GM21576 (cell line): ENCODE data around the gene DIAPH2.

Source experiments
- ATAC-seq: cut with Tn5 transposase; IDR thresholded peaks from one replicate; pipeline ENCODE4 v1.9.1; 2021; ENCODE audit warnings: mild to moderate bottlenecking, moderate library complexity; ENCODE audit not compliant: unreplicated experiment

DIAPH2 gene

DNA sequence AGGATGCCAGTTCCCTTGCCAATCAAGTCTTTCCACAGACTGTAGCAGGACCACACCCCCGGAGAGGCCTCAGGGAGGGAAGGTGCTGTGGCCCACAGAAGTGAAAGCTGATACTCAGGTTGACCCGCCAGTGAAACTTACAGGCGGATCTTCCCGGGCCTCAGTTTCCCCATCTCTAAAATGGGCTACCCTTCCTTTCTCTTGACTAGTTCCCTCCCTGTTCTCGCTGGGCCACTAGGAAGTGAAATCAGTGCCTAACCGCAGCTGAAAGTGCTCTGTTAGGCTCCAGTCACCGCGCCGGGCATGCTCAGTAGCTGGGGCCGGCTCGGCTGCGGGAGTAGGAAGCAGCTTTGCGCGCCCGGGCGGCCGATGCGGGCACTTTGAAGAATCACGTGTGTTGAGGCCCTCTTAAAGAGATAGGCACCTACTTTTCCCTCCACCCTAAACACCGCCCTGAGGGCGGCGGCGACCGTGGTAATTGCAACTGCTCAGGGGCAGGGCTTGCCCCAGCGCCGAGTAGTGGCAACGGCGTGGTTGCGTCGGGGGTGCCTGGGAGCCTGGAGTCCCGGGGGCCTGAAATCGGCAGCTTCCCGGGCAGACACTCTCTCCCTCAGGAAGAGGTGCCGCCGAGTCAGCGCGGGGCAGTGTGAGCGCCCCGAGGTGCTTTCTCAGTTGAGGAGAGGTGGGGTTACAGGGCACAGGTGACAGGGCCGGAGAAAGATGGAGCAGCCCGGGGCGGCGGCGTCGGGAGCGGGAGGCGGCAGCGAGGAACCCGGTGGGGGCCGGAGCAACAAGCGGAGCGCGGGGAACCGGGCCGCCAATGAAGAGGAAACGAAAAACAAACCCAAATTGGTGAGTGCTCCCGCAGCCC lies at the start of gene DIAPH2:
TSS of gene DIAPH2 (plus strand) at position 504 of the 871 bp plus-strand sequence.
- peak; percentile 75 for ATAC-seq

GRCh38 chrX:96650023-96650422 lies 34.6 kb upstream of the DIAPH2 start:
- no peak for ATAC-seq

DNA sequence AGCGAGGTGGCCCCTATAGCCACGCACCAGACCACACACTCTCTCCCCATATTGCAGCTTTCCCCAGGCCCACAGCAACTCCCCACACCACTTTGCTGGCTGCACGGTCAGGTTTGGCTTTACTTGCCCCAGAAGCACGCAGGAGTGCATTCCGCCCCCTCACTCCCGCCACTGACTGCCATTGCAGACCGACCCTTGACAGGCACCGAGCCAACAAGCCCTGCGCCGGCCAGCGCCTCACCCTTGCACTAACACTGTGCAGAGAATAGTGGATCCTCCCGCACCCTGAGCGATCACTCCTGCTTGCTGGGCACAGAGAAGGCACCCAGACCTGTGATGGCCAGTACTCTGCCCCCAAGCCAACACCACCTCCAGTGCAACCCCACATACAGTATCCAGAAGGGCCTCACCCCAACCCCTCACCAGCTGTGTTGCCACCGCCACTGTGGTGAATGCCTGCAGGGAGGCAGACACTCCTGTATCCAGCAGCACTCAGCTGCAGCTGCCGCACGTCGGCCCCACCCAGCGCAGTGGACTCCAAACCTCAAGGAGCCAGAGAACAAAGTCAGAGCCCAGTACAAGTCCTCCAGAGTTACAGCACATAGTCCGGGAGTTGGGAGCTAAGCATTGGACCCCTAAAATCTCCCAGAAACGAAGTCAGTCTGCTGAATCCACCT lies 28.6 kb upstream of the DIAPH2 start:
- ATAC-seq, result no peak

DNA sequence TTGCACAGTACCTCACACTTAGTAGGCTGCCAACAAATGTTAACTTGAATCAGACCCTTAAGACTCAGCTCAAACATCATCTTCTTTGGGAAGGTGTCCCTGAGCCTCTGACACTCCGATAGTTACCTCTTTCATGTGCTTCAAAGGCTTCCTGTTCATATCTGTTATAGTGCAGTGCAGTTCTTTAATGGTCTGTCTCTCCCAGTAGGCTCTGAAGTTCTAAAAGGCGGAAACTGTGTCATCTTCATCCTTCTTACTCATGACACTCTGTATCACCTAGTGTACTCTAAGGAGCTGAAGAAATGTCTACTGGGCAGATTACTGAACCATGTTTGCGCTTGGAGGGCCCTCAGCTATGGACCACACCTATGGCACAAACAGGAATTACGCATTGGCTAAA lies 2.1 kb upstream of the DIAPH2 start:
- ATAC-seq, result no peak

GRCh38 chrX:96683997-96684338 lies 674 bp upstream of the DIAPH2 start:
- peak; percentile 9 for ATAC-seq

DNA sequence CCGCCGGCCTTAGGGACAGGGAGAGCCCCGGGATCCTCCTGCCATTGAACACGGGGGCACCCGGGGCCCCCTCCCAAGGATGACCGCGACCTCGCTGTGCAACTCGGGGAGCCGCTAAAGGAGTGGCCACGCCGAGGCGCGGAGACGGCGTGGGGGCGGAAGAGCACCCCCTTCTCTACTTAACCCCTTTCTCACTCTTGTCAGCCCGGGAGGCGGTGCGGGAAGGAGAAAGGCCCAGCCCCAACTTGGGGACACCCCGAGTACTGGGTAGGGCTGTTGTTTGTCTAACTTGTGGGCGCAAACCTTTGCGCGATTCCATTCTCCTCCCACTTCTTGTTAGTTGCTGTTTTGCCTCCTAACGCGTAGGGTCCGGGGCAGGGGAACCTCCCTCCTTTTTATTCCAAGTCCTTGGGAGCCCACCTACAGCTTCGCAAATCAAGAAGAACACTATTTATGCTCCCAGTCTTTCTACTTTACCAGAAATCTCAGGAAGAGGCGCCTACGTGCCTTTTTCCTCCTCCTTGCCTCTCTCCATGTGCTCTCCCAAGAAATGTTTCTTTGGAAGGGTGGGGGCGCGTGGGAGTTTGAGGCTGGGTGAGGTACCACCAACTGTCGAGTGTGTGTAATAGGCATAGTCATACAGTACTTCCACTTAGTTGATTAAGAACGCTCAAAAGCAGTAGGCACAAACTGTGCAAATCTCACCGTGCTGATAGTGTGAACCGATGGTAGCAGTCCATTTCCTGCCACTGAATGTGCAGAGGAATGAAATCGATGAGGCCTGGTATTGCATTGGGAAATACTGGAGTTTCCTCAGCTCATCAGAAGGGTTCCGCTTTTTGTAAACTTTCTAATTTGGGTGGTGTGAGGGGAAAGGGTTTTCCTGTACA lies 813 bp downstream of the DIAPH2 start:
- ATAC-seq, result peak; percentile 23

GRCh38 chrX:96687776-96688175 lies 3.1 kb downstream of the DIAPH2 start:
- ATAC-seq, result no peak

DNA sequence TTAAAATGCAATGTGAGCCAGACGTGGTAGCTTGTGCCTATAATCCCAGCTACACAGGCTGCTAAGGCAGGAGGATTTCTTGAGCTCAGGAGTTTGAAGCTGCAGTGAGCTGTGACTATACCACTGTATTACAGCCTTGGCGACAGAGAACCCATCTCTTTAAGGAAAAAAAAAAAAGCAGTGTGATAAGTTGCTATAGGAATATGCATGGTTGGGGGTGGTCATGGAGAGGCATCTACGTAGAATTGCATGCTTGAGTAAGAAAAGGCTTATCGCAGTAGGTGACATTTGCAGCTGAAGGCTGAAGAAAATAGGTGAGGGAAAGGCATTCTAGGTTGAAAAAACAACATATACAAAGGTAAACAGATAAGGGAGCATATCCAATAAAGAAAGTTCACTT lies 4.1 kb downstream of the DIAPH2 start:
- no peak for ATAC-seq

DNA sequence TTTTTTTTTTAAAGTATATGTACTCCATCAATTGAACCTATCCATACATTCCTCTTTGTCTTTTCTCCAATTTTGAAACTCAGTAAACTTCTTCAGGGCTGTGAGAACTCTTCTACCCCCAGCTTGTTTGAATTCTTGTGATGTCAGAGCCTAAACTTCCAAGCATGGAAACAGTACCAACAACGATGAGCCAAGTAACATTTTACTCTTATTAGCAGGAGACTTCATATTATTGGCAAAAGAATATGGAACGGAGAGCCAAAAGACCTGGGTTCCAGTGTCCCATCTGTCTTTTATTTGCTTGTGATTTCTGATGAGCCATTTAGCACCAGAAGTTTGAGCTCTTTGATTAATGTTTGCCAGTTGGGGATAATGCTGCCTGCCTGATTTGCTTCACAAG lies 5.3 kb downstream of the DIAPH2 start:
- ATAC-seq, result no peak

GRCh38 chrX:96692454-96692853 lies 7.8 kb downstream of the DIAPH2 start:
- no peak for ATAC-seq

DNA sequence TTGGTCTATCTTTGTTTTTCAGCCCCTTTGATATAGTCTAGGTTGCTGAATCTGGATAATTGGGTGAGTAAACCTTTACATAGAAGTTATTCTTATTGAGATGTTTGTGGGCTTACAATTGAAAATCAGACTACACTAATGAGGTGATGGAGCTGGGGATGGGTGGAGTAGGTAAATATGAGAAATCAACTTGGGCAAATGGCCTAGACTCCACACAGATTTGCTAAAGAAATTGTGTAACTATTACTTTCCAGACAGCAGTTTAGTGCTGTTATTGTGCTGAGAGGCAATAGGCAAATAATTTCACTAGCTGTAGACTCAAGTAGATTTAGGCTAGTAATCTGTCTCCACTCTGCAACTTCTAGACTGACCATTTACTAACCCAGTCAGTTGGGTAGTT lies 8.2 kb downstream of the DIAPH2 start:
- ATAC-seq, result no peak

DNA sequence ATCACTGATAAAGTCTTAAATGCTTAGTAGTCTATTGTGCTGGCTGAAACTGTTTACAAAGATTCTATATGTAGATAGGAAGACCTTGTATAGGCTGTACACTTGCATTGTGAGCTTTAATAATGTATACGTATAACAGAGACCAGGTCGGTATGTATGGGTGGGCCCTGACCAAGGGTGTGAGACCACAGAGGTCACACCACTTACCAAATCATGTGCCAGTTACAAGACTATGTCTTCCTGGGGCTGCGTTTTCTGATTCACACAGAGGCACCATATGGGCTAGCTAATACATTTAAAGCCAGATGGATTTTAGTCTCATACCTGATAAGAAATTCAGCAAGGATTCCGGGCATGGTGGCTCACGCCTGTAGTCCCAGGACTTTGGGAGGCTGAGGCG lies 8.8 kb downstream of the DIAPH2 start:
- no peak for ATAC-seq

GRCh38 chrX:96696462-96696861 lies 11.8 kb downstream of the DIAPH2 start:
- ATAC-seq, result no peak

- ATAC-seq, result no peak
Measured at GRCh38 chrX:96700625-96701024, 16.0 kb downstream of the DIAPH2 start.

DNA sequence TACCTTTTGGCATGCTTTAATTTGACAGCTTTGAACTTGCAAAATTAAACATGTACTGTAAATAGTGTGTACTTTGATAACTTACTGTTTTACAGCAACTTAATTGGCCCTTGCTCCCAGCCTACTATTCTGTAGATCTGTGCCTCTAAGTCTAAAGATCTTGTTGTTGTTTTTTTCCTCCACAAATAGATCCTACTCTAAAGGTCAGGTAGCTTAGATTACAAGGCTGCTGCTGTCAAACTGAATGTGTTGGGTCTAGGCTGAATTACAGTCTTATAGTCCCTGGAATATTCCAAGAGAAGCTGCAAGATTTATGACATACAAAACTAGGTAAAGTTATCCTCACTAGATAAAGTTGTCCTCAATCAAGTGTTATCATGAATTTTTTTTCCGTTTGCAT lies 18.7 kb downstream of the DIAPH2 start:
- no peak for ATAC-seq

GRCh38 chrX:96703816-96704215 lies 19.2 kb downstream of the DIAPH2 start:
- no peak for ATAC-seq

DNA sequence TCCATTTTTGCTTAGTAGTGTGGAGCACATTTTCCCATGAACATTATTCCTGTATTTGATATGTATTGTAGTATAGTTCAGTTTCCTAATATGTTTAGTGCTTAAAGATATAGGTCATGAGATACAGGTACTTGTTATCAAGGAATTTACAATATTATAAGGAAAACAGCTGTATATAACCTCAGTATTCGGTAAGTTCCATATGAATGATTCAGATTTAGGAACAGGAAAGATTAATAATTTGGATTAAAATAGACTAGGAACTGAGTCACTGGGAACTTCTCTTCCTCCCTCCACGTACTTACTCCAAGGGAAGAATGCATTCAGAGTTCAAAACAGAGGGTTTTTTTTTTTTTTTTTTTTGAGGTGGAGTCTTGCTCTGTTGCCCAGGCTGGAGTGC lies 20.0 kb downstream of the DIAPH2 start:
- ATAC-seq, result no peak

DNA sequence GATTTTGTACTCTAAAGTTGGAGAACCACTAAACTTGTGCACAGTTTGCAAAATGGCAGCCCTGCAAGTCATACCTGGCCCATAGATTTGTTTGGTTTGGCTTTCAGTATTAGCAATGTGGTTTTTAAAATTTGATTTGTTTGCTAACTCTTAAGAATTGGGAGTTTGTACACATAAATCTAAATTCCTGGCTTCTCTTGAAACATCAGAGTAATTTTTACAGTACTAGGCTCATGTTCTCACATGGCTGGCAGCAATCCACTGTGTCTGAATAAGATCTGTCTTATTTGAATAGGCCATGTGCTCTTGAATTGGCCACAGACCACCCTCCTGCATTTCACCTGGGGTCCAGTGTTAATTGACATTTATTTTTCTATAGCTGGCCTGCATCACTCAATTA lies 21.3 kb downstream of the DIAPH2 start:
- no peak for ATAC-seq

GRCh38 chrX:96707804-96708203 lies 23.2 kb downstream of the DIAPH2 start:
- ATAC-seq, result no peak

DNA sequence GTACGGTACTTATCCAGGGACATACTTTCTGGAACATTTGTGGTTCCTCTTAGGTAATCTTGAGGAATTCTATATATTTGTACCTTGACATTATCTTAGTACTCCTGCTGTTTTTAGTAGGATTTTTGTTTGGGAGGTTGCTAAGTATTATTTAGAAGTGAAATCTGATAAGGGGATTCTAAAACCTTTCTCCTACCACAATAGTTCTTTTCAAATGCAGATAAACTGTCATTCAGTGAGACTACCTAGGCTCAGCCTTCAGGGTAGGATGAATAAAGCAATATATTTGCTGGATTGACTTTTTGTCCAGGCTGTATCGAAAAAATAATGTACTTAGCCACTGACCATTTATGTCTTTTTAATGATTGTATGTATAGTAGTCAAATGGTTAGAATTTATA lies 25.4 kb downstream of the DIAPH2 start:
- no peak for ATAC-seq

DNA sequence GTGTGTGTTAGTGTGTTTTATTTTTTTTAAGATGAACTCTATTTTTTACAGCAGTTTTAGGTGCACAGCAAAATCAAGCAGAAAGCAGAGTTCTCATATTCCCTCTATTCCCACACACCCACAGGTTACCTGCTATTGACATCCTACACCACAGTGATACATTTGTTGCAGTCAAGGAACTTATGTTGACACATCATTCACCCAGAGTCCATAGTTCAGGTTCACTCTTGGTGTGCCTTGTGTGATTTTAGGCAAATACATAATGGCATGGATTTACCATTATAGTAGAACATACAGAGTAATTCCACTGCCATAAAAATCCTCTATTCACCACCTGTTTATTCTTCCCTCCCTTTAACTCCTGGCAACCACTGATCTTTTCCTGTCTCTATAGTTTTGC lies 28.7 kb downstream of the DIAPH2 start:
- no peak for ATAC-seq
